ENCODE measurements around the gene PLAU. TPM values are rescaled to one million over a fixed set of nuclear protein-coding genes. Genes with fewer than 3 reads are reported as not detected.
A peak's percentile ranks its signal among the peaks of the same experiment; 100 is the strongest.

Gene PLAU
- total and polyA plus RNA-seq, 2 of the 13 experiments (the other 11 are each of a cell fraction or from before 2014, with no cell fraction given) = 0.45 to 11.2 TPM

DNA sequence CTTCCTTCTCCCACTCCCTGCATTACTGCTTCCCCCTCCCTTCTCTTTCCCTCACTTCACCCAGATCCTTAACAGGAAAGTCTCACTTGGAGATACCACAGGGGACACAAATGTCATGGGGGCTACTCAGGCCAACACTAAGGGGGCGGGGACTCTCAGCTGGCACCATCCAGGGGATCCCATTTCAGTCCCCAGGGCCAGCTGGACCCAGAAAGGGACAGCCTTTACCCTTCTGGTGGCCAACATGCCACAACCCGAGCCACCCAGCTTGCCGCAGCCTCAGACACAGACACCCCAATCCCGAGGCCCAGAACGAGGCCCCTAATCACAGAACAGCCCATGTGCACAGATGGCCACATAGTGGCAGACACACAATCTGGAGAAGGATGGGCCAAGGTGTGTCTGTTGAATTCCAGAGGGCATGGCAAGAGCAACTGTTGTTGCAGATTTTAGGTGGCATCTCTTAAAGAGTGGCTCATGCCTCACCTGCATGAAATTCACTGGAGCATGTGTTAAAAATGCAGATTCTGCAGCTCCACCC lies 42.2 kb upstream of the PLAU start (continued):
- no peak for TF ChIP-seq ZNF816 (CRISPR knock-in tag; IDR thresholded peaks at IDR 0.05; ENCODE audit: borderline replicate concordance)

- CTCF ChIA-PET (ENCODE audit: low intra/inter-chr PET ratio, low total read pairs) = no interaction called here
- no peak overlapping the region for H3K9ac ChIP-seq (ENCODE audit: insufficient read depth, low read depth, low read length)
- 84% methylated on average over 8 of the region's 8 CpGs for WGBS (ENCODE audit: low lambda C conversion rate)
- intact Hi-C loops (cut with micrococcal nuclease; ENCODE audit: unreplicated experiment) (no loop called here), in situ Hi-C loops (cut with HindIII; ENCODE audit: extremely low pct_ligation_motif_present, low pct_unique_long_range_greater_than_20kb) (no loop called here)
- H3K4me3 ChIP-seq (replicated peaks in 1 of 3; ENCODE audit: insufficient read depth in 1 of 3, low read depth in 2 of 3, low read length in 3 of 3) = no peak overlapping the region
- BruUV-seq (replicated peaks) = no TSS peak
- H3K79me2 ChIP-seq (ENCODE audit: insufficient read depth, low read length) = peaks cover 20% of the 10 kb centered on the region
- FAIRE-seq (no peak), ATAC-seq (peak; percentile 29), DNase-seq (ENCODE audit: low spot score) (no peak)
- H3K9me3 ChIP-seq (ENCODE audit: low read length) = no peaks in the 10 kb centered on the region
- POLR2A ChIA-PET = no interaction called here
- H3K27ac ChIP-seq (ENCODE audit: extremely low read length, insufficient read depth, low read length) = peak overlapping the region; percentile 8
- H4K20me1 ChIP-seq (ENCODE audit: insufficient read depth, low read length) = peaks cover 13% of the 10 kb centered on the region; the same call in 1 of the 2 replicates
- no peaks in the 10 kb centered on the region; a peak in 2 of 5 replicates for H3K27me3 ChIP-seq (ENCODE audit: control insufficient read depth in 1 of 2, insufficient read depth in 2 of 2, low read length in 2 of 2)
- H2AFZ ChIP-seq (ENCODE audit: low read length) = no peak overlapping the region
- H3K4me2 ChIP-seq (ENCODE audit: low read depth, low read length) = peak overlapping the region; percentile 71
- peaks cover 4 to 27% of the 10 kb centered on the region in 2 experiments; a peak in 3 of 5 replicates for H3K36me3 ChIP-seq (replicated peaks in 1 of 2; ENCODE audit: control insufficient read depth in 1 of 2, insufficient read depth in 2 of 2, low read length in 2 of 2)
- peaks cover 40% of the 10 kb centered on the region for H3K4me1 ChIP-seq (ENCODE audit: insufficient read depth, low read length)
- TF ChIP-seq, protein P1, sequence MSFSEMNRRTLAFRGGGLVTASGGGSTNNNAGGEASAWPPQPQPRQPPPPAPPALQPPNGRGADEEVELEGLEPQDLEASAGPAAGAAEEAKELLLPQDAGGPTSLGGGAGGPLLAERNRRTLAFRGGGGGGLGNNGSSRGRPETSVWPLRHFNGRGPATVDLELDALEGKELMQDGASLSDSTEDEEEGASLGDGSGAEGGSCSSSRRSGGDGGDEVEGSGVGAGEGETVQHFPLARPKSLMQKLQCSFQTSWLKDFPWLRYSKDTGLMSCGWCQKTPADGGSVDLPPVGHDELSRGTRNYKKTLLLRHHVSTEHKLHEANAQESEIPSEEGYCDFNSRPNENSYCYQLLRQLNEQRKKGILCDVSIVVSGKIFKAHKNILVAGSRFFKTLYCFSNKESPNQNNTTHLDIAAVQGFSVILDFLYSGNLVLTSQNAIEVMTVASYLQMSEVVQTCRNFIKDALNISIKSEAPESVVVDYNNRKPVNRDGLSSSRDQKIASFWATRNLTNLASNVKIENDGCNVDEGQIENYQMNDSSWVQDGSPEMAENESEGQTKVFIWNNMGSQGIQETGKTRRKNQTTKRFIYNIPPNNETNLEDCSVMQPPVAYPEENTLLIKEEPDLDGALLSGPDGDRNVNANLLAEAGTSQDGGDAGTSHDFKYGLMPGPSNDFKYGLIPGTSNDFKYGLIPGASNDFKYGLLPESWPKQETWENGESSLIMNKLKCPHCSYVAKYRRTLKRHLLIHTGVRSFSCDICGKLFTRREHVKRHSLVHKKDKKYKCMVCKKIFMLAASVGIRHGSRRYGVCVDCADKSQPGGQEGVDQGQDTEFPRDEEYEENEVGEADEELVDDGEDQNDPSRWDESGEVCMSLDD (CRISPR knock-in tag; IDR thresholded peaks at IDR 0.05; ENCODE audit: borderline replicate concordance) = no peak
- TF ChIP-seq JUNB (CRISPR knock-in tag; IDR thresholded peaks at IDR 0.05; ENCODE audit: borderline replicate concordance) (no peak), ZSCAN22 (CRISPR knock-in tag; IDR thresholded peaks at IDR 0.05) (no peak), FOXM1 (CRISPR knock-in tag; IDR thresholded peaks at IDR 0.05) (no peak), CENPT (CRISPR knock-in tag; IDR thresholded peaks at IDR 0.05; ENCODE audit: low read depth) (no peak), ZNF607 (CRISPR knock-in tag; IDR thresholded peaks at IDR 0.05; ENCODE audit: borderline replicate concordance) (no peak), ZNF570 (CRISPR knock-in tag; IDR thresholded peaks at IDR 0.05; ENCODE audit: borderline replicate concordance) (no peak), KLF6 (CRISPR knock-in tag; IDR thresholded peaks at IDR 0.05) (no peak), ZNF788 (CRISPR knock-in tag; IDR thresholded peaks at IDR 0.05; ENCODE audit: borderline replicate concordance) (no peak), ZNF530 (CRISPR knock-in tag; IDR thresholded peaks at IDR 0.05; ENCODE audit: low read depth) (no peak), FOXO1 (CRISPR knock-in tag; IDR thresholded peaks at IDR 0.05) (no peak), HDAC1 (CRISPR knock-in tag; IDR thresholded peaks at IDR 0.05) (0 out of 2 replicates have a peak, but pooled peaks have one; percentile 28), SCMH1 (CRISPR knock-in tag; IDR thresholded peaks at IDR 0.05; ENCODE audit: borderline replicate concordance) (no peak), RARA (CRISPR knock-in tag; IDR thresholded peaks at IDR 0.05) (peak; percentile 37; the same call in 1 of the 2 replicates), TGIF2 (CRISPR knock-in tag; IDR thresholded peaks at IDR 0.05) (no peak)
- TF ChIP-seq, protein P2, sequence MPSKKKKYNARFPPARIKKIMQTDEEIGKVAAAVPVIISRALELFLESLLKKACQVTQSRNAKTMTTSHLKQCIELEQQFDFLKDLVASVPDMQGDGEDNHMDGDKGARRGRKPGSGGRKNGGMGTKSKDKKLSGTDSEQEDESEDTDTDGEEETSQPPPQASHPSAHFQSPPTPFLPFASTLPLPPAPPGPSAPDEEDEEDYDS (CRISPR knock-in tag; IDR thresholded peaks at IDR 0.05) = no peak
- TF ChIP-seq, protein P3, sequence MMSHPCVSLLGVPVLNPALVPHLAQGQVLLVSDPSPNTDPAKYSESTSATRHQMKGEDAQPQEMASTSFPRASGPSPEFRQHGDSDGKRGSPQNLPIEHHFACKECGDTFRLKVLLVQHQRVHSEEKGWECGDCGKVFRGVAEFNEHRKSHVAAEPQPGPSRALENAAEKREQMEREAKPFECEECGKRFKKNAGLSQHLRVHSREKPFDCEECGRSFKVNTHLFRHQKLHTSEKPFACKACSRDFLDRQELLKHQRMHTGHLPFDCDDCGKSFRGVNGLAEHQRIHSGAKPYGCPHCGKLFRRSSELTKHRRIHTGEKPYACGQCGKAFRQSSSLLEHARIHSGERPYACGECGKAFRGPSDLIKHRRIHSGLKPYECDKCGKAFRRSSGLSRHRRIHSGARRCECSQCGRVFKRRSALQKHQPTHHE (CRISPR knock-in tag; IDR thresholded peaks at IDR 0.05; ENCODE audit: borderline replicate concordance) = no peak
These were observed 39.4 kb upstream of the PLAU start for GRCh38 chr10:73871295-73872189.
